B cell (primary cell): ENCODE results near the gene PTPN5. TPM values are rescaled to one million over a fixed set of nuclear protein-coding genes. Genes with fewer than 3 reads are reported as not detected.

ENCODE experiments used
- ATAC-seq: fragments of 200-7000 bp; cut with Tn5 transposase; one replicate; pipeline ENCODE4 v1.10.0; 2021; ENCODE audit warnings: low read depth, mild to moderate bottlenecking, moderate number of reproducible peaks, moderate library complexity
- CTCF ChIA-PET: fragments of 350-600 bp; sonication (Branson Sonifier 250); formaldehyde crosslinking; loops from one replicate; lab custom pipeline; 2021; ENCODE audit warnings: antibody characterized with exemption, inconsistent platforms; lab: Charles Lee
- POLR2A ChIA-PET: fragments of 350-600 bp; sonication (Branson Sonifier 250); formaldehyde crosslinking; loops from one replicate; lab custom pipeline; 2021; ENCODE audit warnings: antibody characterized with exemption; lab: Charles Lee
- DNase-seq: peaks from one replicate; pipeline ENCODE4 v3.0.0; 2013
- H2AFZ ChIP-seq: 2 replicates; pipeline ENCODE4 v1.6.1; 2012; ENCODE audit warnings: mild to moderate bottlenecking, low read depth, low read length; ENCODE audit not compliant: insufficient read depth, poor library complexity, severe bottlenecking
- H3K27ac ChIP-seq, 2 donors: 1 replicate in 1 of 2; 2 replicates in 1 of 2; pipeline ENCODE4 v1.5.1; 2012 to 2013; ENCODE audit warnings: low read length in 2 of 2, mild to moderate bottlenecking in 2 of 2, moderate library complexity in 1 of 2
- H3K27me3 ChIP-seq, 4 experiments: fragments of 200-600 bp in 1 of 4; sonication (generic) in 1 of 4; replicated peaks in 1 of 4; 1 replicate in 2 of 4; 2 replicates in 2 of 4; pipeline versions ENCODE4 v1.6.1 to v1.7.0; 2013 to 2016; ENCODE audit warnings: low read length in 3 of 4, mild to moderate bottlenecking in 2 of 4, mixed read lengths in 1 of 4, moderate library complexity in 1 of 4; ENCODE audit not compliant: insufficient read depth in 4 of 4, control insufficient read depth in 3 of 4; ENCODE audit errors: control extremely low read depth in 1 of 4
- H3K36me3 ChIP-seq, 2 experiments: replicated peaks in 1 of 2; 1 replicate in 1 of 2; 2 replicates in 1 of 2; pipeline versions ENCODE4 v1.6.1 to v1.7.1; 2013; ENCODE audit warnings: low read length in 1 of 2; ENCODE audit not compliant: insufficient read depth in 2 of 2, control insufficient read depth in 1 of 2; ENCODE audit errors: control extremely low read depth in 1 of 2, extremely low read depth in 1 of 2
- H3K4me1 ChIP-seq, 2 donors: fragments of 200-600 bp in 1 of 2; sonication (generic) in 1 of 2; 1 replicate in 1 of 2; 2 replicates in 1 of 2; pipeline versions ENCODE4 v1.5.1 to v1.6.1; 2013 to 2017; ENCODE audit warnings: low read length in 2 of 2; ENCODE audit not compliant: control insufficient read depth in 2 of 2, insufficient read depth in 2 of 2
- H3K4me2 ChIP-seq: replicated peaks from 2 replicates; pipeline ENCODE3; 2012; ENCODE audit warnings: mild to moderate bottlenecking, low read depth, low read length; ENCODE audit not compliant: poor library complexity, severe bottlenecking
- H3K4me3 ChIP-seq, 5 experiments: fragments of 200-600 bp in 1 of 5; sonication (generic) in 1 of 5; 1 replicate in 3 of 5; 2 replicates in 2 of 5; pipeline versions ENCODE4 v1.5.1 to v1.7.0; 2011 to 2016; ENCODE audit warnings: low read length in 4 of 5, mild to moderate bottlenecking in 4 of 5, low read depth in 2 of 5, control low read depth in 1 of 5, moderate library complexity in 1 of 5; ENCODE audit not compliant: insufficient read depth in 1 of 5; ENCODE audit errors: control extremely low read depth in 1 of 5, extremely low read depth in 1 of 5
- H3K79me2 ChIP-seq: fragments of 200-600 bp; sonication (generic); one replicate; pipeline ENCODE4 v1.6.0; 2016; ENCODE audit warnings: low read length; ENCODE audit not compliant: control insufficient read depth, insufficient read depth
- H3K9ac ChIP-seq: fragments of 200-600 bp; sonication (generic); 2 replicates; pipeline ENCODE4 v1.6.1; 2017; ENCODE audit warnings: mild to moderate bottlenecking, low read length, moderate library complexity
- H3K9me3 ChIP-seq, 3 donors: one replicate each; pipeline versions ENCODE4 v1.6.1 to v1.7.1; 2013; ENCODE audit warnings: low read length in 2 of 3; ENCODE audit not compliant: control insufficient read depth in 2 of 3, insufficient read depth in 1 of 3; ENCODE audit errors: control extremely low read depth in 1 of 3
- H4K20me1 ChIP-seq: 2 replicates; pipeline ENCODE4 v1.6.0; 2012; ENCODE audit warnings: mild to moderate bottlenecking, low read length; ENCODE audit not compliant: insufficient read depth, control insufficient read depth, poor library complexity, severe bottlenecking
- H3K27ac Mint-ChIP-seq: one replicate; pipeline ENCODE4 v1.8.0; 2021; ENCODE audit warnings: mixed read lengths
- H3K27me3 Mint-ChIP-seq: one replicate; pipeline ENCODE4 v1.8.0; 2021; ENCODE audit warnings: mixed read lengths
- H3K4me1 Mint-ChIP-seq: one replicate; pipeline ENCODE4 v1.8.0; 2021; ENCODE audit warnings: mixed read lengths
- H3K4me3 Mint-ChIP-seq: one replicate; pipeline ENCODE4 v1.8.0; 2021; ENCODE audit warnings: mixed read lengths
- H3K9me3 Mint-ChIP-seq: one replicate; pipeline ENCODE4 v1.8.0; 2022; ENCODE audit warnings: mixed read lengths; ENCODE audit not compliant: insufficient read depth
- EZH2 ChIP-seq: IDR thresholded peaks from 2 replicates; pipeline ENCODE4 v1.6.1; 2012; ENCODE audit warnings: borderline replicate concordance, low read depth, mild to moderate bottlenecking, moderate library complexity, low read length; ENCODE audit not compliant: insufficient read depth, poor library complexity, severe bottlenecking
- WGBS: methylation state at CpG from one replicate; pipeline ENCODE4 v1.1.5; 2013; ENCODE audit warnings: missing lambda C conversion rate; ENCODE audit not compliant: insufficient coverage; 5-methylcytosine and 5-hydroxymethylcytosine counted together
- intact Hi-C: fragments of 100-400 bp; cut with micrococcal nuclease; formaldehyde crosslinking; loops from one replicate; pipeline ENCODE4 v1.10.0; 2022
- polyA plus RNA-seq: library from polyadenylated mRNA; depleted of rRNA; stranded (reverse); fragments of >200 nt; gene quantifications from 2 replicates; pipeline ENCODE4 v1.2.3, GENCODE V29; 2012
- total RNA-seq, 2 donors: library from RNA; stranded (reverse); fragments of 120-200 nt in 1 of 2; gene quantifications; 1 replicate in 1 of 2; 2 replicates in 1 of 2; pipeline versions ENCODE4 v1.2.3 to v1.2.4, GENCODE V29; 2013 to 2022
- TF ChIP-seq, protein P1 (sequence below): fragments of 200-600 bp; IDR thresholded peaks from one replicate; pipeline ENCODE4 v1.8.0; 2022; ENCODE audit warnings: antibody characterized with exemption, mild to moderate bottlenecking

The PTPN5 gene
- total and polyA plus RNA-seq, 2 donors (not counting 1 experiment from before 2014, with no cell fraction given): not detected

- ChIA-PET POLR2A (no interaction called here), CTCF (no interaction called here)
- TF ChIP-seq EZH2: no peak
- TF ChIP-seq, protein P1, sequence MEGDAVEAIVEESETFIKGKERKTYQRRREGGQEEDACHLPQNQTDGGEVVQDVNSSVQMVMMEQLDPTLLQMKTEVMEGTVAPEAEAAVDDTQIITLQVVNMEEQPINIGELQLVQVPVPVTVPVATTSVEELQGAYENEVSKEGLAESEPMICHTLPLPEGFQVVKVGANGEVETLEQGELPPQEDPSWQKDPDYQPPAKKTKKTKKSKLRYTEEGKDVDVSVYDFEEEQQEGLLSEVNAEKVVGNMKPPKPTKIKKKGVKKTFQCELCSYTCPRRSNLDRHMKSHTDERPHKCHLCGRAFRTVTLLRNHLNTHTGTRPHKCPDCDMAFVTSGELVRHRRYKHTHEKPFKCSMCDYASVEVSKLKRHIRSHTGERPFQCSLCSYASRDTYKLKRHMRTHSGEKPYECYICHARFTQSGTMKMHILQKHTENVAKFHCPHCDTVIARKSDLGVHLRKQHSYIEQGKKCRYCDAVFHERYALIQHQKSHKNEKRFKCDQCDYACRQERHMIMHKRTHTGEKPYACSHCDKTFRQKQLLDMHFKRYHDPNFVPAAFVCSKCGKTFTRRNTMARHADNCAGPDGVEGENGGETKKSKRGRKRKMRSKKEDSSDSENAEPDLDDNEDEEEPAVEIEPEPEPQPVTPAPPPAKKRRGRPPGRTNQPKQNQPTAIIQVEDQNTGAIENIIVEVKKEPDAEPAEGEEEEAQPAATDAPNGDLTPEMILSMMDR: no peak
- H3K27me3 Mint-ChIP-seq: no peaks in the 10 kb centered on the region
- ATAC-seq (no peak), DNase-seq (no peak)
- no peak within 1 kb of the TSS for H3K27ac ChIP-seq
- H3K4me3 ChIP-seq: no peak within 1 kb of the TSS
- no peak within 1 kb of the TSS for H2AFZ ChIP-seq
- H3K36me3 ChIP-seq: no peaks in the 10 kb centered on the region
- H4K20me1 ChIP-seq: no peaks in the 10 kb centered on the region
- no peak within 1 kb of the TSS for H3K27ac Mint-ChIP-seq
- no peaks in the 10 kb centered on the region for H3K79me2 ChIP-seq
- peaks cover 13% of the 10 kb centered on the region for H3K4me1 Mint-ChIP-seq
- WGBS: 95% methylated on average over 4 of the region's 7 CpGs
- intact Hi-C loops: loop anchor here (10.0 kb wide), 1 partner anchor 331 kb away; the partner anchor contains the start of gene LDHA
- H3K4me2 ChIP-seq: no peak within 1 kb of the TSS
- no peak within 1 kb of the TSS for H3K9ac ChIP-seq
- peaks cover 9 to 19% of the 10 kb centered on the region in 2 donors for H3K4me1 ChIP-seq
- H3K27me3 ChIP-seq: peaks cover 0 to 3% (median 0%) of the 10 kb centered on the region in 4 experiments
- H3K9me3 ChIP-seq: no peaks in the 10 kb centered on the region
- H3K4me3 Mint-ChIP-seq: no peak within 1 kb of the TSS
- H3K9me3 Mint-ChIP-seq: no peaks in the 10 kb centered on the region
Observed at GRCh38 chr11:18726040-18726439, 65.6 kb downstream of the PTPN5 start, which contains the start of gene IGSF22. IGSF22 (minus strand) TSS chr11:18726188; CDS start chr11:18724236, 1,952 bp downstream.

DNA sequence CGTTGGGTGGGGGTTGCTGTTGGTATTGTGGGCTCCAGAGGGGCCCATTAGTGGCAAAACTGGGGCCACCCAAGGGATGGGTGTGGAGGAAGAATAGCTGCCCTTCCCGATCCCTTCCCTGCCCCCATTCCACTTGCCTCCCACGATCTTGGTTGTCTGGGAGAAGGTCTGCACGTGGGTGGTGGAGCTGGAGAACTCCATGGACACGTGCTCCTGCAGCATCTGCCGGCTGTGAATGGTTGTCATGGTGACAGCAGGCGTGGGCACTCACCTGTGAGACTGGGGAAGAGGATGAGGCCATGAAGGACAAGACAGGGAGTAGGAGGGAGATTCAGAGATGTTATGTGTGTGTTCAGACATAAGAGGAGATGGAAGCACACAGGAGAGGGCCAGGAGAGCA, 67.6 kb downstream of the PTPN5 start:
- Mint-ChIP-seq H3K4me1 (peaks cover 14% of the 10 kb centered on the region), H3K27ac (no peak overlapping the region), H3K27me3 (no peaks in the 10 kb centered on the region), H3K4me3 (no peak overlapping the region), H3K9me3 (no peaks in the 10 kb centered on the region)
- H4K20me1 ChIP-seq: no peaks in the 10 kb centered on the region
- TF ChIP-seq, protein P1: no peak
- no peak for TF ChIP-seq EZH2
- ATAC-seq (no peak), DNase-seq (no peak)
- WGBS: 75% methylated on average over 5 of the region's 7 CpGs
- H3K9ac ChIP-seq: no peak overlapping the region
- no peak overlapping the region for H3K4me3 ChIP-seq
- CTCF ChIA-PET: interaction anchor here (0.6 to 5.7 kb wide), 9 partner anchors 8 to 1701 kb away, joined by 3 to 59 read pairs (median 3); no protein-coding TSS in a partner anchor
- intact Hi-C loops: loop anchor here (5.0 to 10.0 kb wide), 2 partner anchors 92 to 329 kb away; partner anchors contain the start of genes LDHA and SPTY2D1
- peaks cover 12 to 23% of the 10 kb centered on the region in 2 donors for H3K4me1 ChIP-seq
- POLR2A ChIA-PET: no interaction called here
- no peak overlapping the region for H2AFZ ChIP-seq
- H3K79me2 ChIP-seq: no peaks in the 10 kb centered on the region
- no peaks in the 10 kb centered on the region for H3K9me3 ChIP-seq
- H3K27ac ChIP-seq: no peak overlapping the region
- H3K36me3 ChIP-seq: no peaks in the 10 kb centered on the region
- no peak overlapping the region for H3K4me2 ChIP-seq
- peaks cover 0 to 3% (median 0%) of the 10 kb centered on the region in 4 experiments for H3K27me3 ChIP-seq
